DMS53 treated with DMSO at 0.1 percent for 48 hours (cell line): ENCODE measurements around the gene NDUFV1.
A peak's percentile ranks its signal among the peaks of the same experiment; 100 is the strongest.

Experiments
- DNase-seq: peaks from one replicate; lab custom pipeline; 2025; ENCODE audit not compliant: unreplicated experiment; lab: John Stamatoyannopoulos, UW

The NDUFV1 gene

GRCh38 chr11:67606492-67607295 lies at the start of gene NDUFV1:
TSS of gene NDUFV1 (plus strand) at chr11:67606936. CDS start at chr11:67607005, 69 bp downstream.
- DNase-seq: peak; percentile 97

- no peak for DNase-seq
These were observed 48.5 kb upstream of the NDUFV1 start for GRCh38 chr11:67558084-67558772.

- peak; percentile 49 for DNase-seq
These were observed 44.6 kb upstream of the NDUFV1 start for GRCh38 chr11:67561971-67562619.

- peak; percentile 44 for DNase-seq
These were observed 43.6 kb upstream of the NDUFV1 start for GRCh38 chr11:67562963-67563704.

- peak; percentile 44 for DNase-seq
These were observed 43.0 kb upstream of the NDUFV1 start for GRCh38 chr11:67563705-67564114.

- no peak for DNase-seq
These were observed 42.5 kb upstream of the NDUFV1 start for GRCh38 chr11:67564230-67564629.

- DNase-seq: no peak
These were observed 35.3 kb upstream of the NDUFV1 start for GRCh38 chr11:67571443-67571842.

GRCh38 chr11:67572305-67572704 lies 34.4 kb upstream of the NDUFV1 start:
- DNase-seq: no peak

- peak; percentile 84 for DNase-seq
These were observed 33.9 kb upstream of the NDUFV1 start for GRCh38 chr11:67572747-67573419.

- no peak for DNase-seq
These were observed 31.8 kb upstream of the NDUFV1 start for GRCh38 chr11:67574938-67575337.

- no peak for DNase-seq
These were observed 29.8 kb upstream of the NDUFV1 start for GRCh38 chr11:67576735-67577475.

- DNase-seq: no peak
These were observed 28.8 kb upstream of the NDUFV1 start for GRCh38 chr11:67577951-67578350.

- DNase-seq: peak; percentile 92
These were observed 25.3 kb upstream of the NDUFV1 start for GRCh38 chr11:67581469-67581868.

GRCh38 chr11:67582011-67582410 lies 24.7 kb upstream of the NDUFV1 start:
- peak; percentile 61 for DNase-seq

GRCh38 chr11:67583247-67584204 lies 23.2 kb upstream of the NDUFV1 start, which contains the start of gene GSTP1:
TSS of gene GSTP1 (plus strand) at chr11:67583812. CDS start at chr11:67583844, 32 bp downstream.
- DNase-seq: peak; percentile 92

GRCh38 chr11:67584205-67584880 lies 22.4 kb upstream of the NDUFV1 start:
- peak; percentile 29 for DNase-seq

- DNase-seq: no peak
These were observed 21.6 kb upstream of the NDUFV1 start for GRCh38 chr11:67584881-67585873.
